NCI-H446 treated with DMSO at 0.1 percent for 48 hours (cell line): ENCODE data around the gene PIN1.

ENCODE experiments used
- DNase-seq: peaks from one replicate; lab custom pipeline; 2025; lab: John Stamatoyannopoulos, UW

Gene PIN1

DNA sequence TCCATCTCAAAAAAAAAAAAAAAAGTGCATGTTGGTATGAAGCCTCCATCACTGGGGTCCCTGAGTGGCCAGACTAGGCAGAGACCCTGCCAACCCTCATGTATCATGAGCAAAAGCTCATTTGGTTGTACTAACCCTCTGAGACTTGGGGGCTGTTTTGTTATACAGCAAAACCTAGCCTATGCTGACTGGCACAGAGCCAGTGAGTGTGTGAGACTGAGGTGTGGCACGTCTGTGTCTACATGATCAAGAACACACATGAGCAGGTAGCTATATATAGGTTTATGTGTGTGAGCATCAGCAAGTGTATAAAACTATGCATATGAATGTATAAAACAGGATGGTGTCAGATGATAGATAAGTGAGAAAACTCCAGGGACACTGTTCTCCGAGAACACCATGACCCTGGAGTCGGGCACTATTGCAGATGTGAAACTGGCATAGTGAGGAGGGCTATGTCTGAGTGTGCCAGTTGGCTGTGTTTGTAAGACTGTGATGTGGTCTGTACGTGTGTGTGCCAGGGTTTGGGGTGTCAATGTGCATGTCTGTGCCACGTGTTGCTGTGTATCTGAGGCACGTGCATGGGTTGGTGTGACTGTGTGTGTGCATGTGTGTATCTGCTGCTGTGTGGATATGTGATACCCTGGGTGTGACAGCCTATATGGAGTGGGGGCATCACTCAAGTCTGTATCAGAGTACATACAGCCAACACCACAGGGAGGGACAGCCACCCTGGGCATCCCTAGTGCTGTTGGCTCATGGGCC lies 56.7 kb downstream of the PIN1 start:
- no peak for DNase-seq
